Lung (tissue), 12 donors: ENCODE data around the gene NKPD1. TPM values are rescaled to one million over a fixed set of nuclear protein-coding genes. Genes with fewer than 3 reads are reported as not detected.
"Not testable (repeated sequence)": the region's sequence is repeated elsewhere in the genome, so short reads cannot be mapped to it uniquely, and the experiment has no call there.

Experiments used
- ATAC-seq: fragments of 200-7000 bp; cut with Tn5 transposase; one replicate; pipeline ENCODE4 v1.9.1; 2020; ENCODE audit warnings: moderate number of reproducible peaks; ENCODE audit not compliant: insufficient read depth, low FRiP score
- DNase-seq, 3 donors: peaks; one replicate each; pipeline ENCODE4 v3.0.0-alpha.2; 2013 to 2017
- H3K27ac ChIP-seq, 2 donors: one replicate each; pipeline ENCODE4 v1.5.1; 2013; ENCODE audit warnings: mild to moderate bottlenecking in 2 of 2, moderate library complexity in 2 of 2, control low read depth in 1 of 2, inconsistent platforms in 1 of 2, low read depth in 1 of 2, low read length in 1 of 2
- H3K27me3 ChIP-seq, 3 donors: one replicate each; pipeline ENCODE4 v1.5.1; 2013; ENCODE audit warnings: low read length in 2 of 3; ENCODE audit not compliant: control insufficient read depth in 3 of 3, insufficient read depth in 3 of 3
- H3K36me3 ChIP-seq, 4 donors: one replicate each; pipeline ENCODE4 v1.5.1; 2013; ENCODE audit warnings: low read length in 4 of 4, mild to moderate bottlenecking in 1 of 4, moderate library complexity in 1 of 4; ENCODE audit not compliant: control insufficient read depth in 4 of 4, insufficient read depth in 4 of 4
- H3K4me1 ChIP-seq, 5 donors: one replicate each; pipeline ENCODE4 v1.5.1; 2013; ENCODE audit warnings: low read length in 5 of 5, mild to moderate bottlenecking in 2 of 5, moderate library complexity in 1 of 5; ENCODE audit not compliant: control insufficient read depth in 5 of 5, insufficient read depth in 5 of 5
- H3K4me3 ChIP-seq: one replicate; pipeline ENCODE4 v1.5.1; 2013; ENCODE audit warnings: mild to moderate bottlenecking, control low read depth, moderate library complexity
- H3K9ac ChIP-seq, 2 donors: one replicate each; pipeline ENCODE4 v1.5.1; 2013; ENCODE audit warnings: low read length in 2 of 2, control low read depth in 1 of 2; ENCODE audit not compliant: insufficient read depth in 1 of 2
- H3K9me3 ChIP-seq, 4 donors: one replicate each; pipeline ENCODE4 v1.5.1; 2013; ENCODE audit warnings: low read length in 3 of 4, mild to moderate bottlenecking in 1 of 4, moderate library complexity in 1 of 4; ENCODE audit not compliant: control insufficient read depth in 4 of 4, insufficient read depth in 3 of 4
- CTCF ChIP-seq: IDR thresholded peaks from 2 replicates; pipeline ENCODE4 v1.5.1; 2012; ENCODE audit warnings: mild to moderate bottlenecking; ENCODE audit errors: control extremely low read depth, extremely low read depth
- WGBS, 2 donors: extraction: QIAGEN DNeasy Blood & Tissue Kit; methylation state at CpG; one replicate each; pipeline ENCODE4 v1.1.7; 2013; 5-methylcytosine and 5-hydroxymethylcytosine counted together
- polyA plus RNA-seq, 2 donors: library from polyadenylated mRNA; stranded (reverse); fragments of 200-250 nt; gene quantifications; one replicate each; pipeline ENCODE4 v1.2.1, GENCODE V29; 2013
- total RNA-seq, 2 donors: library from RNA; depleted of rRNA in 1 of 2; stranded (reverse); fragments of >200 nt in 1 of 2; gene quantifications; one replicate each; pipeline ENCODE4 v1.2.1, GENCODE V29; 2014 to 2021
- donor health status: control.
- donor health status: control.
- donor health status: Bipolar disorder and iron deficiency.
- donor health status: healthy.
- donor health status: DM: yes; HTN: yes; CAD: no.

NKPD1 gene
- total and polyA plus RNA-seq, 4 donors = 0.06 to 0.08 (median 0.07) TPM; not detected in 1

DNA sequence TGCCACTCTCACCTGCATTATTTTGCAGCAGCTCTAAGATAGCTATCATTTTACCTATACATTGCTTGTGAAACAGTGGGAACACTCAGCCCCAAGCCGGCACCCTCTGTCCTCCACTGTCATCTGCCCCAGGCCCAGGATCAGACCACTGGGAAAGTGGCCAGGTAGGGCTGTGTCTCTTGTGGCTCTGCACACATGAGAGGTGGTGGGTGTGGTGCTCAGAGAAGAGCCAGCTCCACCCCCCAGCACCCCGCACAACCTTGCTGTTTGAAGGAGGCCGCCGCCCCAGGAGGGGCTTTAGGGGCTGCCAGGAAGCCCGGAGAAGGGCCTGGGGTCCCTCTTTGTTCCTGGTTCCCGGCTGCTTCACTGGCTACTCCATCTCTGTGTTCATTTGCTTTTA, 41.2 kb downstream of the NKPD1 start:
- TF ChIP-seq CTCF = no peak
- no peaks in the 10 kb centered on the region for H3K9me3 ChIP-seq
- H3K9ac ChIP-seq = no peak overlapping the region
- no peak overlapping the region for H3K4me3 ChIP-seq
- H3K27ac ChIP-seq = no peak overlapping the region
- ATAC-seq = no peak
- 81 to 86% methylated on average over 6 of the region's 6 CpGs for WGBS, 2 donors
- no peaks in the 10 kb centered on the region for H3K36me3 ChIP-seq
- peaks cover 0 to 18% (median 0%) of the 10 kb centered on the region in 5 donors for H3K4me1 ChIP-seq
- DNase-seq = no peak
- H3K27me3 ChIP-seq = no peaks in the 10 kb centered on the region

DNA sequence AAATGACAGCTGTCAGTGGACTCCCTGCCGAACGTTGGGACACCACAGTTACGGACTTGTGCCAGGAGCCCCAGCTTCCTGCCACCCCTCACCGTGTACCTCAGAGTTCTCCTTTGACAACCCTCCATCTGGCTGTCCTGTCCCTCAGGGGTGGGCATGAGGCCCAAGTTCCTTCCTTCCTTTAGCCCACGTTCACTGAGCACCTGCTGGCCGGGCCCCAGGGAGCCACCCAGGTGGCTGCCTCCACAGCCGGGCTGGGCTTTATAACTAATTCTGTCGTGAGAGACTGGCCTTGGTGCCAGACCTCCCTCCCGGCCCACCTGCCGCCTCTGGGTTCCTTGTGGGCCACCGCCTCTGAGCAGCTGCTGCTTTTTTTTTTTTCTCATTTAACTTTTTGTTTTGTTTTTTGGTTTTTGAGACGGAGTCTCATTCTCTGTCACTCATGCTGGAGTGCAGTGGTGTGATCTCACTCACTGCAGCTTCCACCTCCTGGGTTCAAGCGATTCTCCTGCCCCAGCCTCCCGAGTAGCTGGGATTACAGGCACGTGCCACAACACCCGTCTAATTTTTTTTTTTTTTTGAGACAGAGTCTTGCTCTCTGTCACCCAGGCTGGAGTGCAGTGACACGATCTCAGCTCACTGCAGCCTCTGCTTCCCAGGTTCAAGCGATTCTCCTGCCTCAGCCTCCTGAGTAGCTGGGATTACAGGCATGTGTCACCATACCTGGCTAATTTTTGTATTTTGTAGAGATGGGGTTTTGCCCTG, 42.0 kb downstream of the NKPD1 start:
- 28 to 54% methylated on average over 18 of the region's 18 CpGs for whole genome bisulfite sequencing, 2 donors
- peaks cover 0 to 22% (median 0%) of the 10 kb centered on the region in 5 donors for H3K4me1 ChIP-seq
- ATAC-seq, H3K27me3 ChIP-seq, H3K4me3 ChIP-seq, DNase-seq, H3K36me3 ChIP-seq, H3K9me3 ChIP-seq, H3K9ac ChIP-seq: not testable (repeated sequence)
- H3K27ac ChIP-seq = peak overlapping the region in 1 of 2 donors; percentile 20

DNA sequence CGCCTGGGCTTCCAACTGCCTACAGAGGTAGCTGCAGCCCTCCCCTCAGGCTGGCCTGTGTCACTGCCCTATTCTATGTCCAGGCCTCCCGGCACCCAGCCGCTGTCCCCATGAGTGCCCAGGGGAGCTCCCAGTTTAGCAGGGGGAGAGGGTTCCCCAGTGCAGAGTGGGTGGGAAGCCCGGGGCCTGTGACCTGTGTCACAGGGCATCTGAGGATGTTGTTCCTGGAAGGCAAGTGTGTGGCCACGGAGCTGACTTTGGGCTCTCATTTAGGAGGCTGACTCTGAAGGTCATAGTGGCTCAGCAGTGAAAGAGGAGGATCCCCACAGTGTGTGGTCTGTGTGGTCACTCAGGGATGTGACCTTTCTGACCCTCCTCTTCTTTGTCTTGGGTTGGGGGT, 42.7 kb downstream of the NKPD1 start:
- DNase-seq (no peak), ATAC-seq (no peak)
- no peak for TF ChIP-seq CTCF
- Histone ChIP-seq H3K9me3 (no peaks in the 10 kb centered on the region), H3K27me3 (no peaks in the 10 kb centered on the region), H3K36me3 (no peaks in the 10 kb centered on the region), H3K4me3 (no peak overlapping the region), H3K9ac (no peak overlapping the region), H3K27ac (no peak overlapping the region), H3K4me1 (peaks cover 0 to 25% (median 0%) of the 10 kb centered on the region in 5 donors)
- WGBS, 2 donors = 66 to 82% methylated on average over 5 of the region's 5 CpGs

DNA sequence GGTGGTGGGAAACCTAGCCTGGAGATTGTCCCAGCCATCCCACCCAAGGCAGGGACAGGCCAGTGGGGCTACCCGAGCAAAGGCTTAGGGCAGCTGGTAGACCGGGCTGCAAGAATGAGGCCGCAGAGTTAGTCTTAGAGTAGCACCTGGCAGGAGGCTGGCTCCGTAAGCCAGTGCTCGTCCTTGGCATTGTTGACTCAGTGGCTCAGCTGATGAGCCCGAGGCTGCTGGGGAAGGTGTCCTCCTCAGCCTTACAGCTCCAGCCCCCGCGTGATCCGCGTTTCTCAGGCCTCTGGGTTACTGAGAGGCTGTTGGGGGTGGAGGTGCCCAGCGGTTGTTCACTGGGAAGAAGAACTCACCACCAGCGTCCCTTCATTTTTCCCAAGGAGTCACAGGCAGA, 43.1 kb downstream of the NKPD1 start:
- 78 to 81% methylated on average over 12 of the region's 12 CpGs for WGBS, 2 donors
- Histone ChIP-seq H3K4me3 (no peak overlapping the region), H3K27ac (no peak overlapping the region), H3K27me3 (no peaks in the 10 kb centered on the region), H3K4me1 (peaks cover 0 to 30% (median 2%) of the 10 kb centered on the region in 5 donors), H3K9ac (no peak overlapping the region), H3K9me3 (no peaks in the 10 kb centered on the region), H3K36me3 (no peaks in the 10 kb centered on the region)
- TF ChIP-seq CTCF = no peak
- ATAC-seq (no peak), DNase-seq (no peak)
